GM18498 (cell line): ENCODE measurements around the gene ALDH3A2.
"Not testable (repeated sequence)": the region's sequence is repeated elsewhere in the genome, so short reads cannot be mapped to it uniquely, and the experiment has no call there.

Experiments
- ATAC-seq: cut with Tn5 transposase; IDR thresholded peaks from one replicate; pipeline ENCODE4 v1.9.1; 2021; ENCODE audit warnings: mild to moderate bottlenecking, moderate library complexity; ENCODE audit not compliant: unreplicated experiment

The ALDH3A2 gene

DNA sequence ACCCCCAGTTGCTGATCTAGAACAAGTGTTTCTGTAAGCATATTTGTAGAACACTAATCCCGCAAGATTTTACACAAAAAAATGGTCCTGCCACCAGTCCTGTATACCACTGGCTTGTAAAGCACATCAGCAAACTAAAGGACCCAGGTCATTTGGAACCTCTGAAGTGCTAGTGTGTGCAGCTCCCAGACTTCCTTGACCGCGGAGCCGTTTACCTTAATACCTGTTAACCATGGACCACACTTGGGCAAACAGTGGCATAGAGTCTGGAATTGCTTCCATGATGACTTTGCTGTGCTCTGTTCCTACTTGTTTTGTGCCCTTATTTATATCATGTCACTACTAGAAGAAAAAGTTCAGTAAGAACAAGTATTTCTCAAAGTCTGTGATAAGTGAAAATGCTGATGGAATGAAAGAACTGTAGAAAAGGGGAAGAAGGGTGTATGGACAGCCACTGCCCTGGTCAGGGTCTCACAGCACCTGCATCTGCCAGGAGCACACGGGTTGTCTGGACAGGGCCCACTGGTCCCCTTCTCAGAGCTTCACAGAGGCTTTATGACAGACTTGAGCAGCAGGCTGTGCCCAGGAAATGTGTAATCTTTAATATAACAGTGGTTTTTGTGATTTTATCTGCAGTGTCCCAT, 29.3 kb downstream of the ALDH3A2 start:
- ATAC-seq = no peak

DNA sequence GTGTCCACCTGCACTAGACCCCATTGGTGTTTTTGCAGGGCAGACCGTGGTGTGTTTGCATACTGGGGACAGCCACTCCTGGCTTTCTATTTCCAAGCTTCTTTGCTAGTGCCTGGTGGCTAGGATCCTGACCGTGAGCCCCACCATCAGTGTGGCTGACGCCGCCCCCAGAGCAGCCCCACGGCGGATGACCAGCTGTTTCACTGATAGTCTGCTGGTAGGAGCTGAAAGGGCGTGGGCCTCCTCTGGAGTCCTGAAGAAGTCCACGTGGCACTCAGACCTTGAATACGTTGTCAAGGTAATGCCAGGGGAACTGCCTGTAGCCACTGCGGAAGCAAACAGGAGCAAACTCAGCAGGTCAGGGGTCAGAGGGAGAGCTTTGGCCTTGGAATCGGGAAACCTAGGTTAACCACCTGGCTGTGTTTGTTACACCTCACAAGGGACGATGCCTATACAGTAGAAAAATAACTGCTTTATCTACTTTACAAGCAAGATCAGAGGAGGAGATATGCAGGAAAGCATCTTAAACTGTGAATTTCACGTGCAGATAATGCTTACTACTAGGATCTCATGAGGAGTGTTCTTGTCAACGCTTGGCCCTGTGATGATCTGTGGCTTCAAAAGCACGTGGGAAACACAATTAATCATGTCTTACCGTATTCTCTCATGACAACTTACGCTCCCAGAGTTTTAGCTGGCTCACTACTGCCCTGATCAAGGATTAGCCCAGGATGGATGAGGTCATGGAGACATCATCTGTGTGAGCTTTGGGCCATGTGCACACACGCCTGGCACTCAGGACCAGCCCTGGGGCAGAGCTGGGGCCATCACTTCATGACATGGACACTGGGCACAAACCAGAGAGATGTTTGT, 30.3 kb downstream of the ALDH3A2 start:
- ATAC-seq = no peak

DNA sequence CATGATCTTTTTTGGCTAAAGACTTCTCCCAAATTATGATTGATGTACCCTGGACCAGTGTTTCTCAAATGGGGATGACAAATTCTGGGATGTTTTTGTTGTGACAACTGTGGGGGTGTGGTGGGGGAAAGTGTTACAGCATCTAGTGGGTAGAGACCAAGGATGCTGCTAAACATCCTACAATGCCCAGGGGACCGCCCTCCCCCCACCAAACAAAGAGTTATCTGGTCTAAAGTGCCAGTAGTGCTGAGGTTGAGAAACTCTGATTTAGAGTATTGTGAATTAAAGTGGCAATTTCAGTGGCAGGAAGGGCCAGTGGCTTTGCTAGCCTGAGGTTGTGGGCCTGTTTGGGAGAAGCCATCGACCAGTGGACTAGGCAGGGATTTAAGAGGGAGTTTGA, 34.6 kb downstream of the ALDH3A2 start:
- no peak for ATAC-seq

GRCh38 chr17:19684909-19685580, 36.5 kb downstream of the ALDH3A2 start:
- not testable (repeated sequence) for ATAC-seq

DNA sequence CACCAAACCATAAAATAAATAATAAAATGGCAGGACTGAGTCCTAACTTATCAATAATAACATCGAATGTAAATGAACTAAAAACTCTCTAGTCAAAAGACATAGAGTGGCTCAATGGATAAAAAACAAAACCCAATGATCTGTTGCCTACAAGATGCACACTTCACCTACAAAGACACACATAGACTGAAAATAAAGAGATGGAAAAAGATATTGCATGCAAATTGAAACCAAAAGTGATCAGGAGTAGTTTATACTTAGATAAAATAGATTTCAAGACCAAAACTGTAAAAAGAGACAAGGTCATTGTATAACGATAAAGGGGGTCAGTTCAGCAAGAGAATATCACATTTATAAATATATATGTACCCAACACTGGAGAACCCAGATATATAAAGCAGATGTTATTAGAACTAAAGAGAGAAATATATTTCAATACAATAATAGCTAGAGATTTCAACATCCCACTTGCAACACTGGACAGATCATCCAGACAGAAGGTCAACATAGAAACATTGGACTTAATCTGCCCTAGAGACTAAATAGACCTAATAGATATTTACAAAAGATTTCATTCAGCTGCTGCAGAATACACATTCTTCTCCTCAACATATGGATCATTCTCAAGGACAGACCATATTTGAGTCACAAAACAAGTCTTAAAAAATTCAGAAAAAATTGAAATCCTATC, 38.0 kb downstream of the ALDH3A2 start:
- no peak for ATAC-seq

GRCh38 chr17:19702217-19702641, 53.7 kb downstream of the ALDH3A2 start:
- no peak for ATAC-seq

GRCh38 chr17:19703106-19703827, 54.7 kb downstream of the ALDH3A2 start:
- no peak for ATAC-seq

DNA sequence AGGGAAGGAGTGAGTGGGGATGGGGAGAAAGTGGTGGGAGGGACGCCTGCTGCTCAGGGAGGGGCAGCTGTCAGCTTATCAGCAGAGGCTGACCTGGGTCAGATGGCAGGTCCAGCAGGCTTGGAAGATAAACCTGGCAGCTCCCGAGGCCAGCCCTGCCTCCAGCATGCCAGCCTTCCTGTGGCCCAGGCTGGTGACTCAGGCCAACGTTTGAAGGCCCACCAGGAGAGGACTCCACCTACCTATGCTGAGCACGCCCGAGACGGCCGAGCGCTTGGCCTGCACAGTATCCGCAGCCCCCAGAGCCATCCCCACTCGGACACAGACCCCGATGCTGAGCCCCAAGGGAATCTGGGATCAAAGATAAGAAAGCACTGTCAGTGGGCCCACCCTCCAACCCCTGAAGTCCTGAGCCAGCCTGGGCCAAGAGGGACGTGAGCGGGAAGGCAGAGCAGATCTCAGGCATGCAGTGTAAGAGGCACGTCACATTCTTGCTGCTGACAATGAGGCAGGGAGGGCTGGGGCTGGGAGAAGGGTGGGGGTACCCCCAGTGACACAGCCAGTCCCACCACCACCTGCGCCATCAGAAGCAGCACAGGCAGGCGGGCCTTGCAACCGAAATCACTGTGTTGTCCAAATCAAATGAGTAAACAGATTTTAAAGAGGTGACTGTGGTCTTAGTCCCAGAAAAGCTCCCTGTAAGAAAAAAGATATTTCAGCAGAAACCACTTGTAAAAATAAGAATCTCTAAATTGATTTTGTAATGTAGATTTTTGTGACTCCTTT, 55.5 kb downstream of the ALDH3A2 start:
- no peak for ATAC-seq

- ATAC-seq = no peak
Observed at GRCh38 chr17:19705201-19705600, 56.6 kb downstream of the ALDH3A2 start.

- no peak for ATAC-seq
Observed at GRCh38 chr17:19705771-19706770, 57.5 kb downstream of the ALDH3A2 start.

- ATAC-seq = no peak
Observed at GRCh38 chr17:19706791-19707727, 58.5 kb downstream of the ALDH3A2 start.

DNA sequence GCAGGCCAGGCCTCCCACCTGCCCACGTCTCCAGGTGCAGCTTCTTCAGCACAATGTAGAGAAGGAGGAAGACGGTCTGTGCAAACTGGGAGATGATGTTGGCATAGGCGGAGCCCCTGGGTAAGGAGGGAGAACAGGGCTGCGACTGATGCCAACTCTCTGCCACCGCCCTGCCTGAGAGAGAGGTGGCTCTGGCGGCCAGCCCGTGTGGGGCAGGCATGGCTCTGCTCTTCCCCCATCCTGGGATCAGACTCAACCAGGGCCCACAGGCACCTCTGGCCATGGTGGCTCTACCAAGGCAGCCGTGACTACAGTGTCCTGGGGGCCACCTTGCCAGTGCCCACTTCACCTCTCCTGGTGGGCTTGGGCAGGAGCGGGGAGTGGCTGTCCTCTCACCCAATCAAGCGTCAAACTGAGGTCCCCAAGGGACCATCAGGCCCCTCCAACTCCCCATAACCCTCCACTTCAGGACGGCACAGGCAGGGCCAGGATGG, 59.2 kb downstream of the ALDH3A2 start:
- no peak for ATAC-seq

DNA sequence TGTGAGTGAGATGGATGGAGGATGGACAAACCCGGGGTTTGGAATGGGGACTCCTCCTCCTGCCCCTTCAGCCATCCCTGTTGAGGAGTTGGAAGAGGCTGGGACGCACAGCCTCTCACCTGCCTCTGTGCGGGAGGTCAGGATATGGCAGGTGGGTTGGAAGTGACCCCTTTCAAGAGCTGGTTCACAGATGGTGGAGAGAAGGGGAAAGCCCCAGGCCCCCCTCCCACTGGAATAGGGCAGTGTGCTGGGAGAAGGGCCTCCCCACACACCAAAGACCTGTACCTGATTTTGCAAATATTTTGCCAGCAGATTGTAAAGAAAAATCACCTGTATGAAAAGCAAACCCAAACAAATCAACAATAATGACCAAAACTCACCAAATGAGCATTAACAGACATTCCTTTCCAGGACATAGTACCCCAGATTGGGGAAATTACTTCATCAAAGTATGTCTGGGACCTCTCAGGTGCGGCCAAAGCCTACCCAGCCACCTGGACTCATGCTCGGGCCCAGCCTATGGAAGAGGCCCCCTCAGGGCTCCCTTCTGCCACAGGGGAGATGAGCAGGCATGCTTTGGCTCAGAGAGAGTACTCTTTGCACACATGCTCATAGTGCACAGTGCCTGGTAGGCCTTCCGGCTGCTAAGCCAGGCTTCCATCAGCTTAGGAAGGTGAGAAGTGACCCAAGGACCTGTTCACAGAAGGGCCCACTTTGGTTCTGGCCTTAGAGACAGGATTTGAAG, 60.1 kb downstream of the ALDH3A2 start:
- ATAC-seq = no peak

DNA sequence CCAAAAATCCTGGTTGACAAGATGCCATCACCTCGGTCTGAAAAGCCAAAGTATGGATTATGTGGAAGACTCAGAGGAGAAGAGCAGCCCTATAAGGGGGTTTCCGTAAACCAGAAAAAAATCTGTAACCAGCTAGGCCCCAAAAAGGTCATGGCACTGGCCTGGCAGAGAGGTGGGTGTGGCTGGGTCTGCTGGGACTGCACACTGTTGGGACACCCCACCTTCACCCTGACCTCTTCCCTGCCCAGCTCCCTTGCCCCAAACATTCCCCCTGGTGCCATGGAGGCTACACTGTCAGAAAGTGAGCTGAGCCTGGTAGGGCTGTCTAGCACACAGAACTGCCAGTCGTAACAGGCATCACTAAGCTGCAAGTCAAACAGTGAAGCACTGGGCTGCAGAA, 61.3 kb downstream of the ALDH3A2 start:
- ATAC-seq = no peak

DNA sequence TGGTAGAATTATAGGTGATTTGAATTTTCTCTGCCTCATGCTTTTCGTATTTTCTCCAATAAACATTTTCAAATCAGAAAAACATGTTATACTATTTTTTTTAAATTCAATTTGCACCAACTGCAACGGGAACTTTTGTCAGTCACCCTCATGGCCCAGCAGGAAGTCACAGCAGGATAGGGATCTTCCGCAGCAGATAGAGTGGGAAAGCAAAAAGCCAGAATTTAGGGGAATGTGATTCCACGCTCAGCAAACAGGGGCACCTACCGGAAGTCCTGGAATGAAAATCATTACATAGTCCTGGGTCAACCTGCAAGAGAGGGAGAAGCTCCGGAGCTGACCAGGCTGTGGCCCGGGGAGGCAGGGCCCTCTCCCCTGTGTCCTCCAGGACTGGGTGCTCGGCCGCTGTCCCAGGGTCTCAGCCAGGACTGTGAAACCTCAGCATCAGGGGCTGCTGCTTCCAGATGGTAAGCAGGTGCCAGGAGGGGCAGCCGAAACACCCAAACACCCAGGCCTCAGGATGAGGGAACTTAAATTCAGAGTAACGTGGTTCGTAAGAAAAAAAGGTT, 64.0 kb downstream of the ALDH3A2 start:
- ATAC-seq = no peak

DNA sequence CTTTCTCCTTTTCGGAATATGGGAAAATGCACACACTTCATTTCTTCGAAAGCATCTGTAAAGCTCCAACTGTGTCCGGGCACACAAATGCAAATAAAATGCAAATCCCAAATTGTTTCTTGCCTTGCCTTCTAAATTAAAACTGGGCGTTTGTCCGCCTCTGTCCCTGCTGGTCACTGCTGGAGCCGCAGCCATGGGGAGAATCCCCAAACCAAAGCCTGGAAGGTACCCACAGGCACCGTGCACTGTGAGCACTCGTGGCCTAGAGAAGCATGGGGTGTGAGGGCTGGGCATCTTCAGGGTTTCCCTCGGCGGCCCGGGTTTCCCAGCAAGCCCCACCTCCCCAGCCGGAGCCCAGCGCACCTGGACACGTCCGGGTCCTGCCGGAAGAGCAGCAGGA, 64.9 kb downstream of the ALDH3A2 start:
- no peak for ATAC-seq
